Panc1 (cell line): ENCODE measurements around the gene ST8SIA6.

Experiments
- CTCF ChIP-seq: fragments of 450-650 bp; IDR thresholded peaks from 2 replicates; pipeline ENCODE4 v1.5.1; 2017; ENCODE audit warnings: mild to moderate bottlenecking
- SIN3A ChIP-seq: IDR thresholded peaks from 2 replicates; pipeline ENCODE4 v1.6.1; 2012; ENCODE audit warnings: low read depth, mild to moderate bottlenecking, low read length, moderate library complexity, borderline replicate concordance; ENCODE audit not compliant: insufficient read depth

GRCh38 chr10:17473228-17473950 is 19.0 kb upstream of the ST8SIA6 start:
- TF ChIP-seq CTCF: no peak
- no peak for TF ChIP-seq SIN3A
